ENCODE results near the gene PCNX2. TPM values are rescaled to one million over a fixed set of nuclear protein-coding genes. Genes with fewer than 3 reads are reported as not detected.
A peak's percentile ranks its signal among the peaks of the same experiment; 100 is the strongest.

Gene PCNX2
- total and polyA plus RNA-seq, 4 donors = 24.4 to 85.8 (median 29.8) TPM

DNA sequence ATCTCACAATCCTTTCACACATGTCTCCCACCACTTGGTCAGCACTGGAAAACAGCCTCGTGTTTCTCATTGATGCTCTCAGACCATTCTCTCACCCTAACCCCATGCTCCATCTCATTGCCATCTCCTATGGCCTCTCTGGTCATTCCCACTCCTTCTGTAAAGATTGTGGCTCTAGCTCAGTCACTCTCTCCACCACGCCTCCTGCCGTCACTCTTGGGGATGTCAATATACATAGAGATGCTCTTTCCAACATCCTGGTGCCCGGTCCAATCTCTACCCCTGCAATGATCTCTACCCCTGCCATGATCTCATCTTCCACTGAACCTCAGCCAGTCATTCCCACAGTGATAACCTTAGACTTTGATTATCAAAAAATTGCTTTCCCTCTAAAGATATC lies 255.0 kb downstream of the PCNX2 start:
- no peaks in the 10 kb centered on the region for H3K4me1 ChIP-seq (ENCODE audit: control insufficient read depth, insufficient read depth, low read length)
- H3K27me3 ChIP-seq (ENCODE audit: control insufficient read depth, insufficient read depth, low read length) = no peaks in the 10 kb centered on the region
- WGBS (ENCODE audit: insufficient coverage) = 90% methylated on average over 4 of the region's 4 CpGs
- no peak overlapping the region for H3K4me3 ChIP-seq (ENCODE audit: low read depth, low read length)
- no peaks in the 10 kb centered on the region for H3K9me3 ChIP-seq (ENCODE audit: control insufficient read depth, insufficient read depth, low read length)
- no peak for DNase-seq (ENCODE audit: low read depth in 4 of 6, low spot score in 6 of 6)
- H3K27ac ChIP-seq (ENCODE audit: low read depth, low read length) = no peak overlapping the region
- no peaks in the 10 kb centered on the region for H3K36me3 ChIP-seq (ENCODE audit: control insufficient read depth, insufficient read depth, low read length)

- Histone ChIP-seq H3K4me1 (ENCODE audit: control insufficient read depth, insufficient read depth, low read length) (no peaks in the 10 kb centered on the region), H3K36me3 (ENCODE audit: control insufficient read depth, insufficient read depth, low read length) (no peaks in the 10 kb centered on the region), H3K27me3 (ENCODE audit: control insufficient read depth, insufficient read depth, low read length) (no peaks in the 10 kb centered on the region), H3K9me3 (ENCODE audit: control insufficient read depth, insufficient read depth, low read length) (no peaks in the 10 kb centered on the region), H3K27ac (ENCODE audit: low read depth, low read length) (no peak overlapping the region), H3K4me3 (ENCODE audit: low read depth, low read length) (no peak overlapping the region)
- DNase-seq (ENCODE audit: low read depth in 4 of 6, low spot score in 6 of 6) = no peak
These were observed 256.9 kb downstream of the PCNX2 start for GRCh38 chr1:233038581-233038980.

DNA sequence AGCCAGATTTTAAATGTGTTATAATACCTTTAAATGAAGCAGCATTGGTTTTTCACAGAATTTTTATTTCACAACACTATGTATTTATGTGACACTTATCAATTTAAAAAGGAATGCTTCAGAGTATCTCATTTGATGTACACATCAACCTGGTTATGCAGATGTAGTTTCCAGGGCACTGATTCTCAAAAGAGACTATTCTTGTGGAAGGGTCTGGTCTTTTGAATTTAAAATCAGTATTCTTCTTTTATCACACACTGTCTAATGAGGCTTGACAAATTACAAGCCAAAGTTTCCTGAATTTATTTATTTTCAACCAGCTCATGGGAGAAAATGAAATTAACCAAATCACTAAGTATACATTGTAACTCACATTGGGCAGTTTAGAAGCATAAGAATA lies 257.7 kb downstream of the PCNX2 start:
- Histone ChIP-seq H3K27ac (ENCODE audit: low read depth, low read length) (no peak overlapping the region), H3K27me3 (ENCODE audit: control insufficient read depth, insufficient read depth, low read length) (no peaks in the 10 kb centered on the region), H3K36me3 (ENCODE audit: control insufficient read depth, insufficient read depth, low read length) (no peaks in the 10 kb centered on the region), H3K9me3 (ENCODE audit: control insufficient read depth, insufficient read depth, low read length) (no peaks in the 10 kb centered on the region), H3K4me3 (ENCODE audit: low read depth, low read length) (no peak overlapping the region), H3K4me1 (ENCODE audit: control insufficient read depth, insufficient read depth, low read length) (no peaks in the 10 kb centered on the region)
- DNase-seq (ENCODE audit: low read depth in 4 of 6, low spot score in 6 of 6) = no peak

- DNase-seq (ENCODE audit: low read depth in 4 of 6, low spot score in 6 of 6) = no peak
- Histone ChIP-seq H3K27me3 (ENCODE audit: control insufficient read depth, insufficient read depth, low read length) (no peaks in the 10 kb centered on the region), H3K9me3 (ENCODE audit: control insufficient read depth, insufficient read depth, low read length) (no peaks in the 10 kb centered on the region), H3K4me1 (ENCODE audit: control insufficient read depth, insufficient read depth, low read length) (no peaks in the 10 kb centered on the region), H3K4me3 (ENCODE audit: low read depth, low read length) (no peak overlapping the region), H3K27ac (ENCODE audit: low read depth, low read length) (no peak overlapping the region), H3K36me3 (ENCODE audit: control insufficient read depth, insufficient read depth, low read length) (no peaks in the 10 kb centered on the region)
- 58% methylated on average over 3 of the region's 5 CpGs for WGBS (ENCODE audit: insufficient coverage)
These were observed 260.7 kb downstream of the PCNX2 start for GRCh38 chr1:233034836-233035235.

GRCh38 chr1:233033361-233033760 lies 262.2 kb downstream of the PCNX2 start:
- WGBS (ENCODE audit: insufficient coverage) = no CpG with 5 or more reads among the region's 3 CpGs
- Histone ChIP-seq H3K4me3 (ENCODE audit: low read depth, low read length) (no peak overlapping the region), H3K27me3 (ENCODE audit: control insufficient read depth, insufficient read depth, low read length) (no peaks in the 10 kb centered on the region), H3K27ac (ENCODE audit: low read depth, low read length) (no peak overlapping the region), H3K9me3 (ENCODE audit: control insufficient read depth, insufficient read depth, low read length) (no peaks in the 10 kb centered on the region), H3K4me1 (ENCODE audit: control insufficient read depth, insufficient read depth, low read length) (no peaks in the 10 kb centered on the region), H3K36me3 (ENCODE audit: control insufficient read depth, insufficient read depth, low read length) (no peaks in the 10 kb centered on the region)
- DNase-seq (ENCODE audit: low read depth in 4 of 6, low spot score in 6 of 6) = peak in 2 of 6 donors; percentile 23 to 40

GRCh38 chr1:233032916-233033315 lies 262.6 kb downstream of the PCNX2 start:
- 84% methylated on average over 4 of the region's 4 CpGs for WGBS (ENCODE audit: insufficient coverage)
- no peak for DNase-seq (ENCODE audit: low read depth in 4 of 6, low spot score in 6 of 6)
- Histone ChIP-seq H3K9me3 (ENCODE audit: control insufficient read depth, insufficient read depth, low read length) (no peaks in the 10 kb centered on the region), H3K4me3 (ENCODE audit: low read depth, low read length) (no peak overlapping the region), H3K36me3 (ENCODE audit: control insufficient read depth, insufficient read depth, low read length) (no peaks in the 10 kb centered on the region), H3K27ac (ENCODE audit: low read depth, low read length) (no peak overlapping the region), H3K27me3 (ENCODE audit: control insufficient read depth, insufficient read depth, low read length) (no peaks in the 10 kb centered on the region), H3K4me1 (ENCODE audit: control insufficient read depth, insufficient read depth, low read length) (no peaks in the 10 kb centered on the region)

DNA sequence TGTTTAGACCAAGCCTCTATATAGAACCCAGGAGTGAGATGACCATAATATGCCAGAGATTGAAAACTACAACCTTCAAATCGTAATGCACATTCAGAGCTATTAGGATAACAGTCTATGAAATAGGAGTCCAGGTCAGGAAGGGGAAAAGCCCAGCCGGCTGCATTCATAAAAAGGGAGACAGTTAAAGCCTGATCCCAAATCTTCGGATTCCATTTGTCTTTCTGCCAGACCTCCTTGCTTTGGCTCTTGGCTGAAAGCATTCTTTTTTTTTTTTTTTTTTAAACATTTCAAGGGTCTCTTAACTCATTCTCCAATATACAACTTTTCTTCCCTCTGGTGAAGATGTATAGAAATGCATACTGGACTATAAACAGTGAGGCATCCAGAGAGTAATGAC lies 264.0 kb downstream of the PCNX2 start:
- WGBS (ENCODE audit: insufficient coverage) = 76% methylated on average over 2 of the region's 3 CpGs
- Histone ChIP-seq H3K27me3 (ENCODE audit: control insufficient read depth, insufficient read depth, low read length) (no peaks in the 10 kb centered on the region), H3K36me3 (ENCODE audit: control insufficient read depth, insufficient read depth, low read length) (no peaks in the 10 kb centered on the region), H3K4me1 (ENCODE audit: control insufficient read depth, insufficient read depth, low read length) (no peaks in the 10 kb centered on the region), H3K27ac (ENCODE audit: low read depth, low read length) (no peak overlapping the region), H3K4me3 (ENCODE audit: low read depth, low read length) (no peak overlapping the region), H3K9me3 (ENCODE audit: control insufficient read depth, insufficient read depth, low read length) (no peaks in the 10 kb centered on the region)
- DNase-seq (ENCODE audit: low read depth in 4 of 6, low spot score in 6 of 6) = no peak

GRCh38 chr1:233027046-233027445 lies 268.5 kb downstream of the PCNX2 start:
- H3K27ac ChIP-seq (ENCODE audit: low read depth, low read length) = no peak overlapping the region
- H3K27me3 ChIP-seq (ENCODE audit: control insufficient read depth, insufficient read depth, low read length) = no peaks in the 10 kb centered on the region
- no peak overlapping the region for H3K4me3 ChIP-seq (ENCODE audit: low read depth, low read length)
- no peak for DNase-seq (ENCODE audit: low read depth in 4 of 6, low spot score in 6 of 6)
- no peaks in the 10 kb centered on the region for H3K4me1 ChIP-seq (ENCODE audit: control insufficient read depth, insufficient read depth, low read length)
- peaks cover 5% of the 10 kb centered on the region for H3K36me3 ChIP-seq (ENCODE audit: control insufficient read depth, insufficient read depth, low read length)
- no peaks in the 10 kb centered on the region for H3K9me3 ChIP-seq (ENCODE audit: control insufficient read depth, insufficient read depth, low read length)
- 85% methylated on average over 5 of the region's 5 CpGs for WGBS (ENCODE audit: insufficient coverage)

GRCh38 chr1:233025567-233025966 lies 270.0 kb downstream of the PCNX2 start:
- no peak for DNase-seq (ENCODE audit: low read depth in 4 of 6, low spot score in 6 of 6)
- H3K27me3 ChIP-seq (ENCODE audit: control insufficient read depth, insufficient read depth, low read length) = no peaks in the 10 kb centered on the region
- no peaks in the 10 kb centered on the region for H3K9me3 ChIP-seq (ENCODE audit: control insufficient read depth, insufficient read depth, low read length)
- peaks cover 5% of the 10 kb centered on the region for H3K36me3 ChIP-seq (ENCODE audit: control insufficient read depth, insufficient read depth, low read length)
- H3K4me3 ChIP-seq (ENCODE audit: low read depth, low read length) = no peak overlapping the region
- peaks cover 9% of the 10 kb centered on the region for H3K4me1 ChIP-seq (ENCODE audit: control insufficient read depth, insufficient read depth, low read length)
- WGBS (ENCODE audit: insufficient coverage) = no CpG with 5 or more reads among the region's 2 CpGs
- H3K27ac ChIP-seq (ENCODE audit: low read depth, low read length) = no peak overlapping the region

DNA sequence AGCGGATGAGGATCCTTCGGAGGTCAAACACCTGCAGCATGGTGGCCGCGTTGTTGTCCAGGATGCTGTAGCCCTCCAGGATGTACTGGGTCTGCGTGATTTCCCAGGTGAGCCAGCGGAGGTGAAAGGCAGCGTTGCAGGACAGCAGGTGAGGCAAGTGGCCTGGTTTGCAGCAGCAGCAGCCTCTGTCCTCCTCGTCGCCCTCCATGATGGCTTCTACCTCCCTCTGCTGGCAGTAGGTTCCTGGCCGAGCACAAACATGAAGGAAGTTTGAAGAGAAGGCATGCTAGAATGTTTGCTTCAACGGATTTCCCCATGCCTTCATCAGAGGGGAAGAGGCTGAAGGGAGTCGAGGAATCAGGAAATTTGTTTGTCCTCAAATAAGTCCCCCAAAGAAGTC lies 270.4 kb downstream of the PCNX2 start:
- H3K4me1 ChIP-seq (ENCODE audit: control insufficient read depth, insufficient read depth, low read length) = peaks cover 12% of the 10 kb centered on the region
- H3K9me3 ChIP-seq (ENCODE audit: control insufficient read depth, insufficient read depth, low read length) = no peaks in the 10 kb centered on the region
- H3K27me3 ChIP-seq (ENCODE audit: control insufficient read depth, insufficient read depth, low read length) = no peaks in the 10 kb centered on the region
- H3K27ac ChIP-seq (ENCODE audit: low read depth, low read length) = no peak overlapping the region
- 83% methylated on average over 8 of the region's 12 CpGs for WGBS (ENCODE audit: insufficient coverage)
- peaks cover 5% of the 10 kb centered on the region for H3K36me3 ChIP-seq (ENCODE audit: control insufficient read depth, insufficient read depth, low read length)
- DNase-seq (ENCODE audit: low read depth in 4 of 6, low spot score in 6 of 6) = peak in 2 of 6 donors; percentile 38 to 77
- H3K4me3 ChIP-seq (ENCODE audit: low read depth, low read length) = no peak overlapping the region

All from spinal cord (tissue), 10 donors.